HG02884 (cell line): ENCODE data around the gene ZNF280D.

Source experiments
- ATAC-seq: cut with Tn5 transposase; IDR thresholded peaks from one replicate; pipeline ENCODE4 v1.9.1; 2021; ENCODE audit warnings: mild to moderate bottlenecking, moderate library complexity; ENCODE audit not compliant: unreplicated experiment

ZNF280D gene

DNA sequence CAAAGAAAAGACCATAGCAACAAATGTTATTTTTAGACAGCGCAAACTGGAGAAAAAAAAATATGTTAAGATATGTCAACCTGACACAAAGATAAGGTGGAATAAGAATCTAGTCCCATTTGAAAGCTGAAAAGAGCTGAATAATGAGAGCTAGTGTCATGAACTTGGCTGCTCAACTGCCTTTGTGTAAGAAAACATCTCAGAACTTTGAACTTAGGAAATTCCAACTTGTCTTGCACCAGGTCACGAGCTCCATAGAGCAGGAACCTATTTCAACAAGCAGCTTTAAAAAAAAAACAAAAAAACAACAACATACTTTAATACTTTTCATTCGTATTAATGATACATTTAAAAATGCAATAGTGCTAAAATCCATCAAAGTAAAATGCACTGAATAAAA, 79.5 kb downstream of the ZNF280D start:
- no peak for ATAC-seq

- no peak for ATAC-seq
Measured at GRCh38 chr15:56653107-56653506, 80.2 kb downstream of the ZNF280D start.

DNA sequence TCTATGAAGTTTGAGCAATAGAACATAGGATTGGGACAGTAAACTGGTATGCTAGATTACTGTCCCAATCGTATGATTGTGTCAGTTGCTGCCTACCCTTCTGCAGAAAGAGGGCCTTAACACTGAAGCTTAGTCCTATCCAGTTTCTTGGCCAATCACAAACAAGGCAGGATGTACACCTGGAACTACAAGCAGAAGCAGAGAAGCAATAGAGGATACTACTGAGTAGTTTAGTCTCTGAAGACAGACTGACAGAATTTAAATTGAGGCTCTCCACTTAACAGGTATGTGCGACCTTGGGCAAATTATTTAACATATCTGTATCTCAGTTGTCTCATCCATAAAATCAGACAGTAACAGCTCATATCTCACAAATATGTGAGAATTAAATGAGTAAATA, 85.0 kb downstream of the ZNF280D start:
- no peak for ATAC-seq

- no peak for ATAC-seq
Measured at GRCh38 chr15:56640549-56640948, 92.8 kb downstream of the ZNF280D start.

DNA sequence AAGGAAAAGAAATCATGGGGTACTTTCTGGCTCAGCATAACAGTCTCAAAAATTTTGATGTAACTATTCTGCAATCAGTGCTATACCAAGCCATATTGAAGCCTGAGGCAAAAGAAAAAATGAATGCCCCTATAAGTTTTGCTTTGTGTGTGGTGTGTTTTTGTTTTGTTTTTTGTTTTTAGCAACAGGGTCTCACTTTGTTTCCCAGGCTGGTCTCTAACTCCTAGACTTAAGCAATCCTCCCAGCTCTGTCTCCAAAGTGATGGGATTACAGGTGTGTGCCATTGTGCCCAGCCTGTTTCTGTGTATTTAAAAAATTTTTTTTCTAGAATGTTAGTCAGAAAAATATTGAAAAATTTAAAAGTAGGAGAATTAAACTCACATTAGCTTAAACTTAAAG, 93.2 kb downstream of the ZNF280D start:
- ATAC-seq: no peak

- no peak for ATAC-seq
Measured at GRCh38 chr15:56639631-56640030, 93.7 kb downstream of the ZNF280D start.

GRCh38 chr15:56631765-56632164, 101.5 kb downstream of the ZNF280D start:
- ATAC-seq: no peak

DNA sequence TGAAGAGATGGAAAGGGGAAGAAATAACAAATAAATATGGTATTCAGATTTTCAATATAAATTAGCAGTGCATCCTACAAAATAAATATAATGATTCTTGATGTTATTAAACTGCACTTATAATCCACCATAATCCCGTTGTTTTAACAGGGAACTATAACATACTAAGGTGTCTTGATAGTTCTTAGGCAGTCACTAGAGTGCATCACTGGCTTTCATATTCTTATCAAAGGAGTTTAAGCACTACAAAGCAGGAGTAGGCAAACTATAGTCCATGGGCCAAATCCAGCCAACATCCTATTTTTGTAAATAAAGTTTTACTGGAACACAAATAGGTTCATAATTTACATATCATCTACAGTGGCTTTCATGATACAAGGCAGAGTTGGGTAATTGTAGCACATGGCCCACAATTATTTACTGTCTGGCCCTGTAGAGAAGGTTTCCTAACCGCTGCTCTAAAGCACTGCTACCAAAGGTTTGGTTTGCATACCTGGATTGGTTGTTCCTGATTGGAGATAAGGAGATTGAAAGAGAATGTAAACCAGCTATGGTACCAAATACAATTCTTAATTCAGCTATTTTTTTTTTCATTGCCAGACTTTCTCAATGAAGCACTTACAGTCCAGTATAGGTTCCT, 104.3 kb downstream of the ZNF280D start:
- no peak for ATAC-seq

DNA sequence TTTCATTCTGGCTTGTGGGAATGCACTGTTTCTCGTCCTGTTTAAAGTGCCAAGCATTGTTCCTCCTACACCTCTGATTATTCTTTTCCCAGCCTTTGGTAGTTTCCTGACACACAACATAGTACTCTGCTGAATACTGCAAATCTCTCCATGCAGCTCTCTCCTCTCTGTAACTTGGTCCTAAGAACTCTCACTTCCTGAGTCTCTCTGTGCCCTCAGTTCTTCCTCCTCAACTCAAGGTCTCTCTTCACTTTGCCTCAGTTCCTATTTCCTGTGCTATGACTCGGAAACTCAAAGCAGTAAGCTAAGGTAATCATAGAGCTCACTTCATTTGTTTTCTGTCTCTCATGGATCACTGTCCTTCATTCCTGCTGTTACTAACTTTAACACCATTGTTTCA, 113.4 kb downstream of the ZNF280D start:
- no peak for ATAC-seq

- no peak for ATAC-seq
Measured at GRCh38 chr15:56617628-56618027, 115.7 kb downstream of the ZNF280D start.

DNA sequence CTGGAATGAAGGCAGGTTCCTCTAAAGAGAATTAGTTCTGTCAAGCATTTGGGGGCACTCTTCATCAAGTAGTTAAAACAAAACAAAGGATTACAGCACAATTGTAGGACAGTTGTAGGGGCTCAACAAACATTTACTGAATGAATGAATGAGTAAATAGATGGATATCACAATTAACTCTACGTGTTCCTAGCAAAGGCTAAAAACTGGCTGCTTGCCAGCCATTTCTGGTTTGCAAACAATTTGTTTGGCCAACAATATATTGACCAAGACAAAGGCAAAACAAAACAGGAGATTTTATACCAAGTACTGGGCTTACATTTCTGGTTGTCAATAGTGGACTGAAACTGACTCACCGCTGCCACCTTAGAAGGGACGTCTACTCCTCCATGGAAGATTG, 116.8 kb downstream of the ZNF280D start:
- ATAC-seq: no peak

DNA sequence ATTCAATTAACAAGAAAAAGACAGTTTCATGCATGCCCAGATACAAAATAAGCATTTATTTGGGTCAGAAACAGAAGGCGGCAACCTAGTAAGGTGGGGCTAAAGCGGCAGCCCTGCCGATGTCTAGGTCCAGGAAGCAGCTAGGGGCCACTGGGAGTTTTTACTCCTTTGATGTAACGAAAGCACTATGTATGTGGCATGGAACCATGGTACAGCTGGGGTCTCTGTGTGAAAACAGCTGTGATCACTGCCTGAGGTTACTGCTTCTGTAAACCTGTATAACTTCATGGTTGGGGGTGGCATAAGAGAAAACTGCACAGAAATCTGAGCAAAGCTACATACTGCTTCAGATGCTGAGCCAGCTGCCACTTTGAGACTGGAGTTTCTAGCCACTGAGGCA, 119.5 kb downstream of the ZNF280D start:
- ATAC-seq: no peak

DNA sequence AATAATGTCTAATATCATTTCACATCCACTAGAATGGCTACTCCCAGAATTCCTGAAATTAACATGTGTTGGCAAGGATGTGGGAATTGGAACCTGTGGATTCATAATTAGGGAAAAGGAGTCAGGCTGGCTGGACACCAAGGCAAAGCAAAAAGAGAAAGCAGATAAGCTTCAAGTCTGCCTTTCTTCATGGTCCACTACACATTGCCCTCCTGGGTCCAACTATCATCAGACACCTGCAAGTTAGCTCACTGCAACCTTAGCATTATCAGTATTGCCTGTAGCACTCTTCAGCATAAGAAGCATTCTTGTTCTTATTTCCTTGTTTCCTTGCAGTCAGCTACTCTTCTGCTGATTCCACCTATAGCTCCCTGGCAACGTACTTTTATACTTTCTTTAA, 124.3 kb downstream of the ZNF280D start:
- ATAC-seq: peak; percentile 56

DNA sequence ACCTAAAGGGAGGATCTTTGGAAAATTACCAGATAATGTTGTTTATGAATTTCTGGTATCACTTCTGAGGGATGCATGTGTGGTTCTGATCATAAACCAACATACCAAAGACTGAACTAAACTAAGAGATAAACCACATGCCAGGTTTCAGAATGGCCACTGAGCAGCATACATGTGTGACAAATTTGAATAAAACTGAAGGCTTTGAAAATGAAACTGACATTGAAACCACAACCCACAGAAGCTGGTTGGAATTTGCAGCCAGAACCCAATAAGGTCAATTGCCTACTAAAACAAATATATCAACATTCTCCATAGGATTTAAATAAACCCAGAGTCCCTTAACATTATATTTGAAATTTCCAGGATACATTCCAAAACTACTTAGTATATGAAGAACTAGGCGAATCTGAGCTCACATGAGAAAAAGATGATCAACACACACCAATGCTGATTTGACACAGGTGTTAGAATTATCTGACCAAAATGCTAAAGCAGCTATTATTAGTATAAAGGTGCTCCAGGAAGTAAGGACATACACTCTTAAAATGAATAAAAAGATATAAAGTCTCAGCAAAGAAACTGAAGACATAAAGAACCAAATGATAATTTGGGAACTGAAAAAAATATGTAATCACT, 125.0 kb downstream of the ZNF280D start:
- peak; percentile 95 for ATAC-seq

DNA sequence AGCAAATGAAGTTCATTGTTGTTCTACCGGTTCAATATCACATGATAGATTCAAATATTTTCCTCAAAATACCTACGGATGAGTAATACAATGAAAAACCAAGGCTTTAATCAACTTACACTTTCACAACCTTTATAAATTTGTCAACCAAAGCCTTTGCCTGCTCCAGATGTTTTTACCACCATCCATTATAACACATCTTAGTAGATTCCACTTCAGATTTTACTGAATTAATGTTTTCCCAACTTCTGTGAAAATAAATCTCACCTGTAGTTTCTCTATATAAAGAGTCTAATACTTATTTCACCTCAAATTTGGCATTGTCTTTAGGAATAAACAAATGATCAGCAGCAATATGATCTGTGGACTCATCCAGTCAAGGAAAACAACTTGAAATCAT, 131.1 kb downstream of the ZNF280D start:
- ATAC-seq: no peak

- ATAC-seq: no peak
Measured at GRCh38 chr15:56600380-56600779, 132.9 kb downstream of the ZNF280D start.

- no peak for ATAC-seq
Measured at GRCh38 chr15:56598991-56599390, 134.3 kb downstream of the ZNF280D start.

GRCh38 chr15:56587686-56588085, 145.6 kb downstream of the ZNF280D start:
- ATAC-seq: no peak

GRCh38 chr15:56586206-56586605, 147.1 kb downstream of the ZNF280D start:
- ATAC-seq: no peak

DNA sequence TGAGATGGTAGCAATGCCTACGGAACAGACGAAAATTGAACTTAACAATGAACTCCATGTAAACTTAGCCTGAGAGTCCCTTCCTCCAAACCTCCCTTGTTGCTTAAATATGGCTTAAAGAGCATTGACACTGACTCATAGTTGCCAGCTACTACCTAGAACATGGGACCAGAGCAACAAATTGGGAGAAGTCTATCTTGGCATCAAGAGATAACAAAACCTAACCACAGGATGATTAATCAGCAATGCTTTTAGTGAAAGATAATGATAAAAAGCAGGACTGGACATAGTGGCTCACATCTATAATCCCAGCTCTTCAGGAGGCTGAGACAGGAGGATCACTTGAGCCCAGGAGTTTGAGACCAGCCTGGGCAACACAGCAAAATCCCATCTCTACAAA, 150.5 kb downstream of the ZNF280D start:
- ATAC-seq: no peak
